Gastrocnemius medialis (tissue), 4 donors: ENCODE measurements around the gene CARMIL1.

Experiments used
- POLR2A ChIP-seq, 2 donors: fragments of 450-650 bp; IDR thresholded peaks; one replicate each; pipeline ENCODE4 v1.6.1; 2017; ENCODE audit warnings: antibody characterized with exemption in 2 of 2, mild to moderate bottlenecking in 2 of 2, moderate library complexity in 2 of 2
- TF ChIP-seq, protein P1 (sequence below), 5 experiments: fragments of 450-650 bp in 3 of 5; fragments of 200-600 bp in 2 of 5; sonication (generic) in 2 of 5; IDR thresholded peaks in 4 of 5; conservative IDR thresholded peaks in 1 of 5; 1 replicate in 4 of 5; 2 replicates in 1 of 5; pipeline ENCODE4 v1.5.1; 2016 to 2019; ENCODE audit warnings: antibody characterized with exemption in 5 of 5, mild to moderate bottlenecking in 3 of 5, moderate library complexity in 3 of 5

- TF ChIP-seq, protein P1, sequence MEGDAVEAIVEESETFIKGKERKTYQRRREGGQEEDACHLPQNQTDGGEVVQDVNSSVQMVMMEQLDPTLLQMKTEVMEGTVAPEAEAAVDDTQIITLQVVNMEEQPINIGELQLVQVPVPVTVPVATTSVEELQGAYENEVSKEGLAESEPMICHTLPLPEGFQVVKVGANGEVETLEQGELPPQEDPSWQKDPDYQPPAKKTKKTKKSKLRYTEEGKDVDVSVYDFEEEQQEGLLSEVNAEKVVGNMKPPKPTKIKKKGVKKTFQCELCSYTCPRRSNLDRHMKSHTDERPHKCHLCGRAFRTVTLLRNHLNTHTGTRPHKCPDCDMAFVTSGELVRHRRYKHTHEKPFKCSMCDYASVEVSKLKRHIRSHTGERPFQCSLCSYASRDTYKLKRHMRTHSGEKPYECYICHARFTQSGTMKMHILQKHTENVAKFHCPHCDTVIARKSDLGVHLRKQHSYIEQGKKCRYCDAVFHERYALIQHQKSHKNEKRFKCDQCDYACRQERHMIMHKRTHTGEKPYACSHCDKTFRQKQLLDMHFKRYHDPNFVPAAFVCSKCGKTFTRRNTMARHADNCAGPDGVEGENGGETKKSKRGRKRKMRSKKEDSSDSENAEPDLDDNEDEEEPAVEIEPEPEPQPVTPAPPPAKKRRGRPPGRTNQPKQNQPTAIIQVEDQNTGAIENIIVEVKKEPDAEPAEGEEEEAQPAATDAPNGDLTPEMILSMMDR (IDR thresholded peaks at IDR 0.05 in 4 of 5, conservative IDR thresholded peaks at IDR 0.05 in 1 of 5) = no peak
- TF ChIP-seq POLR2A (IDR thresholded peaks at IDR 0.05) = no peak
Measured at GRCh38 chr6:25652007-25652515, 372.9 kb downstream of the CARMIL1 start, which contains the start of gene SCGN.
